Measurements from ENCODE around the gene SAFB. TPM values are rescaled to one million over a fixed set of nuclear protein-coding genes. Genes with fewer than 3 reads are reported as not detected.

Gene SAFB
- total RNA-seq, 1 experiment from 2014 or later = 135 TPM

DNA sequence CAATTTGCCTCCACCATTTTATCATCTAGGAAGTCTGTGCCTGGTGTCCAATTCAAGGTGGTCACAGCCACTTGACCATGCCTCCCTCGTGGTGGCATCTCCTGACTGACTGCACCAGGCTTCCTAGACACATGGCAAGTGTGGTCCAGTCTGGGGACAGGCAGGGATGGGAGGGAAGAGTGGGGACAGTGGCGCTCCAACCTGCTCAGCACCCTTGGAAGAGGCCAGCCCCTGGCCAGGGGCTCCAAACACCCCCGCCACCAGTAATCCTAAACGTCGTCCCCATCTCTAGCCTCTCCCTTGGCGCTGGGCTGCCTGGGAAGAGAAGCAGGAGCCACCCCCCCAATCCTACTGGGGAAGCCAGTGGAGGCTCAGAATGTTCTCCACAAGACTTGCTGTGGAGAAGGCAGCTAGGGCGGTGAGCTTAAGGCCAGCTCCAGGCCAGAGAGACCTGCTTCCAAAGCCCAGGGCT lies 69.9 kb downstream of the SAFB start:
- no TSS peak for BruUV-seq (replicated peaks)
- DNase-seq (ENCODE audit: unreplicated experiment) = peak; percentile 35
- Mint-ChIP-seq H3K36me3 (ENCODE audit: insufficient read depth, unreplicated experiment) (peaks cover 76% of the 10 kb centered on the region), H3K9me3 (ENCODE audit: unreplicated experiment) (no peaks in the 10 kb centered on the region), H3K4me1 (ENCODE audit: insufficient read depth, unreplicated experiment) (no peaks in the 10 kb centered on the region), H3K27ac (ENCODE audit: low read depth, unreplicated experiment) (no peak overlapping the region), H3K4me3 (ENCODE audit: unreplicated experiment) (peak overlapping the region; percentile 92), H3K27me3 (ENCODE audit: insufficient read depth, unreplicated experiment) (no peaks in the 10 kb centered on the region)
- intact Hi-C loops (cut with micrococcal nuclease) = loop anchor here (10.0 kb wide), 1 partner anchor 102 kb away; the partner anchor contains the start of gene DUS3L
- POLR2A ChIA-PET = interaction anchor here (1.6 kb wide), 1 partner anchor 26 kb away, joined by 12 read pairs; no protein-coding TSS in a partner anchor
- TF ChIP-seq, protein P1, sequence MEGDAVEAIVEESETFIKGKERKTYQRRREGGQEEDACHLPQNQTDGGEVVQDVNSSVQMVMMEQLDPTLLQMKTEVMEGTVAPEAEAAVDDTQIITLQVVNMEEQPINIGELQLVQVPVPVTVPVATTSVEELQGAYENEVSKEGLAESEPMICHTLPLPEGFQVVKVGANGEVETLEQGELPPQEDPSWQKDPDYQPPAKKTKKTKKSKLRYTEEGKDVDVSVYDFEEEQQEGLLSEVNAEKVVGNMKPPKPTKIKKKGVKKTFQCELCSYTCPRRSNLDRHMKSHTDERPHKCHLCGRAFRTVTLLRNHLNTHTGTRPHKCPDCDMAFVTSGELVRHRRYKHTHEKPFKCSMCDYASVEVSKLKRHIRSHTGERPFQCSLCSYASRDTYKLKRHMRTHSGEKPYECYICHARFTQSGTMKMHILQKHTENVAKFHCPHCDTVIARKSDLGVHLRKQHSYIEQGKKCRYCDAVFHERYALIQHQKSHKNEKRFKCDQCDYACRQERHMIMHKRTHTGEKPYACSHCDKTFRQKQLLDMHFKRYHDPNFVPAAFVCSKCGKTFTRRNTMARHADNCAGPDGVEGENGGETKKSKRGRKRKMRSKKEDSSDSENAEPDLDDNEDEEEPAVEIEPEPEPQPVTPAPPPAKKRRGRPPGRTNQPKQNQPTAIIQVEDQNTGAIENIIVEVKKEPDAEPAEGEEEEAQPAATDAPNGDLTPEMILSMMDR (IDR thresholded peaks at IDR 0.05; ENCODE audit: unreplicated experiment) = no peak
- CTCF ChIA-PET = no interaction called here

DNA sequence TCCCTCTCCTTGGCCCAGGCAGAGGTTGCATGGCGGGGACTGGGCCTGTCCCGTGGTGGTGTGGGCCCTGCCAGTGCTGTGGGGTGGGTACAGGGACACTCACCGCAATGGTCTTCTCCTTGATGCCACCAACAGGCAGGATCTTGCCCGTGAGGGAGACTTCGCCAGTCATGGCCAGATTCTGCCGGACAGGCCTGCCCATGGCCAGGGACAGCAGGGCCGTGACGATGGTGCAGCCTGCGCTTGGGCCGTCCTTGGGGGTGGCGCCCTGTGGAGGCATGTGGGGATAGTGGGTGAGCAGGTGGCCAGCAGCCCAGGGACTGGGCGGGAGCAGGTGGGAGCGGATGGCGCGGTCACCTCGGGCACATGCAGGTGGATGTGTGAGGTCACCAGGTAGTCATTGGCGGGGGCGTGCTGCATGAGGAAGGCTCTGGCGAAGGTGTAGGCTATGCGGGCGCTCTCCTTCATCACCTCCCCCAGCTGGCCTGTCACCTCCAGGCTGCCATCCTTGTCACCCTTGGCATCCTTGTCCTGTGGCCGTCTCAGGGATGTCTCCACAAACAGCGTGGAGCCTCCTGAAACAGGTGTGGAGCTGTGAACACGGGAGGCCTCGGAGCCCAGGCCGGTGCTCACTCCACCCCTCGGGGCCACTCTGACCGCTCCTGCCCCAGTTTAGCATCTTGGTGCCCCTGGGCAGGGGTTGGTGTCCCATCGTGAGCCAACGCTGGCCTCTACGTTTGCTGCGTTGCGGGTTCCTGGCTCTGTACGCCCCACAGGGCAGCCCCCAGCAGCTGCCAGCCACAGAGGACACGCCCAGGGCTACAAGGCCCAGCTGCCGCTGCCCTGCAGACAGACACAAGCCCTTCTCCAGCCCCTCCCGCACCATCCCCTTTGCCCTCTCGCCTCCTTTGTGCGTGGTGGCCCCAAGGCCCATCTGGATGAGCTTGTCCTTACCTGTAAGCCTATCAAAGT lies 70.6 kb downstream of the SAFB start:
- Mint-ChIP-seq H3K9me3 (ENCODE audit: unreplicated experiment) (no peaks in the 10 kb centered on the region), H3K4me3 (ENCODE audit: unreplicated experiment) (peak overlapping the region; percentile 92), H3K36me3 (ENCODE audit: insufficient read depth, unreplicated experiment) (peaks cover 83% of the 10 kb centered on the region), H3K4me1 (ENCODE audit: insufficient read depth, unreplicated experiment) (no peaks in the 10 kb centered on the region), H3K27ac (ENCODE audit: low read depth, unreplicated experiment) (peak overlapping the region; percentile 51), H3K27me3 (ENCODE audit: insufficient read depth, unreplicated experiment) (no peaks in the 10 kb centered on the region)
- CTCF ChIA-PET = no interaction called here
- no peak for DNase-seq (ENCODE audit: unreplicated experiment)
- POLR2A ChIA-PET = interaction anchor here (1.6 kb wide), 1 partner anchor 25 kb away, joined by 12 read pairs; no protein-coding TSS in a partner anchor
- TSS peak; percentile 8 for BruUV-seq (replicated peaks)
- intact Hi-C loops (cut with micrococcal nuclease) = loop anchor here (10.0 kb wide), 1 partner anchor 101 kb away; the partner anchor contains the start of gene DUS3L
- TF ChIP-seq, protein P1 (IDR thresholded peaks at IDR 0.05; ENCODE audit: unreplicated experiment) = no peak

DNA sequence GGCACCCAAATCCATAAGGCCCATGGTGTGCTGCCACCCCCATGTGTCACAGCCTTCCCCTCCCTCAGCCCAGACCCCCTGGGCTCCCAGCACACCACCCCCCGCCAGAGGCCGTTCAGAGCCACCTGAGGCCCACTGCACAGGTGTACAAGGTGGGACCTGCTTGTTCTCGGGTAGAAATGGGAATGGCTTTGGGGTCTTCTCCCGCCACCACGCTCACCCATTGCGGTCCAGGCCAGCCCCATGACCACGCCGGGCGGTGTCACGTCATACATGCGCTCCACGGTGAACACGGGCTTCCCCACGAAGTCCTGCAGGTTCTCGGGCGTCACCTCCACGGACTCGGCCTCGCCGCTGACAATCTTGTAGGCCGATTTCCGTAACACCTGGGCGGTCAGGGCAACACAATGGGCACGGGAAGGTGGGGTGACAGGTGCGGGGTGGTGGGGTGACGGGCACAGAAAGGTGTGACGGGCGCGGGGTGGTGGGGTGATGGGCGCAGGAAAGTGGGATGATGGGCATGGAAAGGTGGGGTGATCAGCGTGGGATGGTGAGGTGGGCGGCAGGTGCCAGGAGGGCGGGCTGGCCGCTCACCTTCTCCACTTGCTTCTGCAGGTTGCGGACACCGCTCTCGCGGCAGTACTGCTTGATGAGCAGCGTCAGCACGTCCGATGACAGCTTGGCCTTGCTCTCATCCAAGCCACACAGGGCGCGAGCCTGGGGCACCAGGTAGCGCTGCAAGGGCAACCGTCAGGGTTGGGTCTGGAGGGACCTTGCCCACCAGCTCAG lies 71.5 kb downstream of the SAFB start:
- no TSS peak for BruUV-seq (replicated peaks)
- POLR2A ChIA-PET = interaction anchor here (0.9 to 1.6 kb wide), 2 partner anchors 24 to 25 kb away, joined by 4 to 12 read pairs; no protein-coding TSS in a partner anchor
- Mint-ChIP-seq H3K27me3 (ENCODE audit: insufficient read depth, unreplicated experiment) (no peaks in the 10 kb centered on the region), H3K4me1 (ENCODE audit: insufficient read depth, unreplicated experiment) (no peaks in the 10 kb centered on the region), H3K36me3 (ENCODE audit: insufficient read depth, unreplicated experiment) (peaks cover 89% of the 10 kb centered on the region), H3K9me3 (ENCODE audit: unreplicated experiment) (no peaks in the 10 kb centered on the region), H3K4me3 (ENCODE audit: unreplicated experiment) (no peak overlapping the region), H3K27ac (ENCODE audit: low read depth, unreplicated experiment) (peak overlapping the region; percentile 51)
- CTCF ChIA-PET = interaction anchor here (0.6 kb wide), 2 partner anchors 31 to 229 kb away, joined by 3 read pairs; no protein-coding TSS in a partner anchor
- intact Hi-C loops (cut with micrococcal nuclease) = loop anchor here (10.0 kb wide), 1 partner anchor 100 kb away; the partner anchor contains the start of gene DUS3L
- TF ChIP-seq, protein P1 (IDR thresholded peaks at IDR 0.05; ENCODE audit: unreplicated experiment) = no peak
- DNase-seq (ENCODE audit: unreplicated experiment) = no peak

All from MCF 10A (cell line).